Neural crest cell (in vitro differentiated cells): ENCODE results near the gene TAP1. TPM values are rescaled to one million over a fixed set of nuclear protein-coding genes. Genes with fewer than 3 reads are reported as not detected.
"Not testable (repeated sequence)": the region's sequence is repeated elsewhere in the genome, so short reads cannot be mapped to it uniquely, and the experiment has no call there.

Experiments
- DNase-seq: peaks from one replicate; pipeline ENCODE4 v3.0.0; 2021; ENCODE audit warnings: low read depth, mixed read lengths, low spot score
- H3K27ac Mint-ChIP-seq: one replicate; pipeline ENCODE4 v1.8.0; 2021; ENCODE audit warnings: mild to moderate bottlenecking, mixed read lengths; ENCODE audit not compliant: unreplicated experiment
- H3K27me3 Mint-ChIP-seq: 2 replicates; pipeline ENCODE4 v1.8.0; 2021; ENCODE audit warnings: low read depth, mild to moderate bottlenecking, mixed read lengths
- H3K36me3 Mint-ChIP-seq: 2 replicates; pipeline ENCODE4 v1.8.0; 2021; ENCODE audit warnings: low read depth, mild to moderate bottlenecking, mixed read lengths
- H3K4me1 Mint-ChIP-seq: 2 replicates; pipeline ENCODE4 v1.8.0; 2021; ENCODE audit warnings: mixed read lengths
- H3K4me3 Mint-ChIP-seq: one replicate; pipeline ENCODE4 v1.8.0; 2021; ENCODE audit warnings: mild to moderate bottlenecking, mixed read lengths
- H3K9me3 Mint-ChIP-seq: 2 replicates; pipeline ENCODE4 v1.8.0; 2021; ENCODE audit warnings: mixed read lengths
- CTCF ChIP-seq: fragments of 200-600 bp; sonication (generic); conservative IDR thresholded peaks from 2 replicates; pipeline ENCODE4 v1.5.0; 2021; ENCODE audit warnings: antibody characterized with exemption, mild to moderate bottlenecking
- total RNA-seq: library from RNA; stranded (reverse); gene quantifications from 2 replicates; pipeline ENCODE4 v1.2.1, GENCODE V29; 2021

The TAP1 gene
- total RNA-seq, 1 donor from 2014 or later: 2.7 TPM

- H3K27ac Mint-ChIP-seq: no peak overlapping the region
Measured at GRCh38 chr6:32883789-32884188, 30.3 kb upstream of the TAP1 start.

DNA sequence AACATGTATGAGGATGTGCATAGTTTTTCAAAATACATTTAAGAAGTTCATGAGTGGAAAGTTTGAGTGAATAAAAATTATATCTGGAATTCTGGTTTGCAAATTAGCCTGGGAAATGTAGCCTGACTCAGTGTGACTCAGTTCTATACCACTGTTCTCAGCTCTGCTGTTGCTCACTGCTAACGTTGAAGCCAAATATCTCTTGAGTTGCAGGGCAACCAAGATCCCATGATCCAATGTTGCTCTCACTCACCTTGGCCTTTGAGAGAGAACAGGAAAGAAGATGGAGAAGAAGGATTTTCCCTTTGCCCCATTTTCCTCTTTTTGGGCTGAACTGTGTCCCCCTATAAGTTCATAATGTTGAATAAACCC is 29.4 kb upstream of the TAP1 start:
- Mint-ChIP-seq H3K36me3 (no peaks in the 10 kb centered on the region), H3K27me3 (peaks cover 76% of the 10 kb centered on the region)

More at GRCh38 chr6:32883789-32884188, 30.3 kb upstream of the TAP1 start:
- Mint-ChIP-seq H3K4me1 (no peaks in the 10 kb centered on the region), H3K4me3 (no peak overlapping the region), H3K36me3 (no peaks in the 10 kb centered on the region), H3K27me3 (peaks cover 73% of the 10 kb centered on the region), H3K9me3 (no peaks in the 10 kb centered on the region)
- no peak for DNase-seq
- TF ChIP-seq CTCF: no peak

GRCh38 chr6:32880962-32881361 is 27.5 kb upstream of the TAP1 start:
- not testable (repeated sequence) for H3K4me1 Mint-ChIP-seq, H3K9me3 Mint-ChIP-seq, DNase-seq, H3K36me3 Mint-ChIP-seq, H3K27ac Mint-ChIP-seq, H3K4me3 Mint-ChIP-seq
- peaks cover 78% of the 10 kb centered on the region for H3K27me3 Mint-ChIP-seq

More for the DNA sequence above, 29.4 kb upstream of the TAP1 start:
- TF ChIP-seq CTCF: no peak
- H3K4me1 Mint-ChIP-seq: no peaks in the 10 kb centered on the region
- H3K4me3 Mint-ChIP-seq: no peak overlapping the region
- no peak for DNase-seq
- H3K9me3 Mint-ChIP-seq: no peaks in the 10 kb centered on the region
- H3K27ac Mint-ChIP-seq: no peak overlapping the region

- DNase-seq: no peak
- Mint-ChIP-seq H3K27ac (no peak overlapping the region), H3K27me3 (peaks cover 79% of the 10 kb centered on the region), H3K4me3 (no peak overlapping the region), H3K4me1 (no peaks in the 10 kb centered on the region), H3K9me3 (no peaks in the 10 kb centered on the region), H3K36me3 (no peaks in the 10 kb centered on the region)
- TF ChIP-seq CTCF: no peak
Measured at GRCh38 chr6:32879691-32880090, 26.2 kb upstream of the TAP1 start.

DNA sequence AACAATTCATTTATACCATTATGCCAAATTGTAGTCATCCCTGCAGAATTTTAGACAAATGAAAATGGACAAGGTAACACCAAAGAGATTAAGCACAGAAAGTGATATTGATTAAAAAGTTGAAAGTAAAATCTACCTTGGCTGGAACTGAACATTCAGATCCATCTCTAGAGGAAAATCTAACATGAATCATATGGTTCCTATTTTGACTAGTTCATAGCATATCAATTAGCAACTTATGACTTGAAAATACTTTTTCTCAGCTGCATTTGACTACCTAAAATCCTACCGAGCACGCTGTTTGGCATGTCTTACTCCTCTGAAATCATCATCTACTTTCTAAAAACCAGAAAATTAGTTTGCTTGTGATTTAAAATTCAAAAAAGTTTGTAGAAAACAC is 23.1 kb upstream of the TAP1 start:
- no peak overlapping the region for H3K27ac Mint-ChIP-seq
- H3K36me3 Mint-ChIP-seq: no peaks in the 10 kb centered on the region
- TF ChIP-seq CTCF: no peak
- peaks cover 82% of the 10 kb centered on the region for H3K27me3 Mint-ChIP-seq
- no peaks in the 10 kb centered on the region for H3K4me1 Mint-ChIP-seq
- no peak overlapping the region for H3K4me3 Mint-ChIP-seq
- DNase-seq: no peak
- H3K9me3 Mint-ChIP-seq: peaks cover 2% of the 10 kb centered on the region

DNA sequence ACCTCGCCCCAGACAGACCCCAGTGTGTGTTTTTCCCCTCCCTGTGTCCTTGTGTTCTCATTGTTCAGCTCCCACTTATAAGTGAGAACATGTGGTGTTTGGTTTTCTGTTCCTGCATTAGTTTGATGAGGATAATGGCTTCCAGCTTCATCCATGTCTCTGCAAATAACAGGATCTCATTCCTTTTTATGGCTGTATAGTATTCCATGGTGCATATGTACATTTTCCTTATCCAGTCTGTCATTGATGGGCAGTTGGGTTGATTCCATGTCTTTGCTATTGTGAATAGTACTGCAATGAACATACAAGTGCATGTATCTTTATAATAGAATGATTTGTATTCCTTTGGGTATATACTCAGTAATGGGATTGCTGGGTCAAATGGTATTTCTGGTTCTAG is 20.4 kb upstream of the TAP1 start:
- H3K9me3 Mint-ChIP-seq, DNase-seq, H3K36me3 Mint-ChIP-seq, H3K4me1 Mint-ChIP-seq, H3K4me3 Mint-ChIP-seq, H3K27ac Mint-ChIP-seq: not testable (repeated sequence)
- peaks cover 89% of the 10 kb centered on the region for H3K27me3 Mint-ChIP-seq

DNA sequence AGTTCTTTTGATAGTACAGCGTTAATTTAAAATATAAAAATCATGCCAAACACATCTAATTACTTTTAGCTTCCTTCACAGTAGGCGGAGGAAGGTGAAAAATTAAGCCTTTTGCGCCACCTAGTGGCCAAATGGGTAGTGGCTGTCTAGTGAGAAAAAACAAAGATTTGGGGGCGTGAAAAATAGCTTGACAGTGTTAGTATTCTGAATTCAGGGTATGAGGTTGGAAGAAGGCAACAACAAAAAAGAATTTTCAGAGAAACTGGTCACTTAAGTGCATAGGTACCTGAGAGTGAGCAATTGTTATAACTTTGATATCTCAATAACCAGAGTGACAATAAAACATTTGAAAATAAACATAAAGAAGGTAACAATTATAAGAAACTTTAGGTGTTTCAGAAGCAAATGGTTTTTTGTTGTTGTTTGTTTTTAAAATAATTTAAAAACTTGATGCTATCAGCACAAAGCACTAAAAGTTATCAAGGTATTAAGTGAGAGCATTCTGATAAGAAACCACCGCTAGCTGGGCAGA is 14.8 kb upstream of the TAP1 start:
- H3K27ac Mint-ChIP-seq: no peak overlapping the region
- no peak overlapping the region for H3K4me3 Mint-ChIP-seq
- peak; percentile 85 for DNase-seq
- no peaks in the 10 kb centered on the region for H3K36me3 Mint-ChIP-seq
- H3K4me1 Mint-ChIP-seq: no peaks in the 10 kb centered on the region
- peaks cover 90% of the 10 kb centered on the region for H3K27me3 Mint-ChIP-seq
- peak; percentile 99 for TF ChIP-seq CTCF
- no peaks in the 10 kb centered on the region for H3K9me3 Mint-ChIP-seq
